Epithelial cell of prostate (primary cell): ENCODE results near the gene NFKB1.
A peak's percentile ranks its signal among the peaks of the same experiment; 100 is the strongest.
"Not testable (repeated sequence)": the region's sequence is repeated elsewhere in the genome, so short reads cannot be mapped to it uniquely, and the experiment has no call there.

ENCODE experiments used
- DNase-seq: peaks from one replicate; pipeline ENCODE4 v3.0.0-alpha.2; 2011; ENCODE audit warnings: low read depth, low spot score
- H3K27ac ChIP-seq: fragments of 450-650 bp; 2 replicates; pipeline ENCODE4 v1.5.1; 2017; ENCODE audit warnings: mild to moderate bottlenecking

Gene NFKB1

GRCh38 chr4:102560571-102561341, 59.6 kb downstream of the NFKB1 start:
- no peak for DNase-seq
- no peak overlapping the region for H3K27ac ChIP-seq

GRCh38 chr4:102563000-102563399, 61.8 kb downstream of the NFKB1 start:
- H3K27ac ChIP-seq, result no peak overlapping the region
- no peak for DNase-seq

GRCh38 chr4:102564399-102565059, 63.4 kb downstream of the NFKB1 start:
- H3K27ac ChIP-seq, result peak overlapping the region; percentile 38
- peak; percentile 33 for DNase-seq

- DNase-seq, result no peak
- H3K27ac ChIP-seq, result no peak overlapping the region
Measured at GRCh38 chr4:102565696-102566095, 64.5 kb downstream of the NFKB1 start.

GRCh38 chr4:102566426-102566825, 65.3 kb downstream of the NFKB1 start:
- no peak overlapping the region for H3K27ac ChIP-seq
- DNase-seq, result no peak

GRCh38 chr4:102567427-102567826, 66.3 kb downstream of the NFKB1 start:
- DNase-seq, result no peak
- H3K27ac ChIP-seq, result no peak overlapping the region

- peak overlapping the region; percentile 60 for H3K27ac ChIP-seq
Measured at GRCh38 chr4:102569200-102569599, 68.0 kb downstream of the NFKB1 start.

GRCh38 chr4:102570211-102570610, 69.1 kb downstream of the NFKB1 start:
- not testable (repeated sequence) for H3K27ac ChIP-seq, DNase-seq

More at GRCh38 chr4:102569200-102569599, 68.0 kb downstream of the NFKB1 start:
- peak; percentile 10 for DNase-seq

GRCh38 chr4:102572452-102572851, 71.3 kb downstream of the NFKB1 start:
- no peak for DNase-seq
- H3K27ac ChIP-seq, result no peak overlapping the region

GRCh38 chr4:102574317-102574716, 73.2 kb downstream of the NFKB1 start:
- no peak overlapping the region for H3K27ac ChIP-seq
- DNase-seq, result no peak

- no peak for DNase-seq
- peak overlapping the region; percentile 50 for H3K27ac ChIP-seq
Measured at GRCh38 chr4:102575369-102576129, 74.4 kb downstream of the NFKB1 start.

GRCh38 chr4:102578270-102578669, 77.1 kb downstream of the NFKB1 start:
- DNase-seq, result no peak
- no peak overlapping the region for H3K27ac ChIP-seq

- no peak for DNase-seq
- H3K27ac ChIP-seq, result no peak overlapping the region
Measured at GRCh38 chr4:102578819-102579218, 77.7 kb downstream of the NFKB1 start.

GRCh38 chr4:102579794-102580462, 78.8 kb downstream of the NFKB1 start:
- DNase-seq, result no peak
- no peak overlapping the region for H3K27ac ChIP-seq

- no peak for DNase-seq
- H3K27ac ChIP-seq, result no peak overlapping the region
Measured at GRCh38 chr4:102580463-102580842, 79.3 kb downstream of the NFKB1 start.

- no peak overlapping the region for H3K27ac ChIP-seq
Measured at GRCh38 chr4:102584091-102584490, 82.9 kb downstream of the NFKB1 start.

GRCh38 chr4:102585329-102585728, 84.2 kb downstream of the NFKB1 start:
- DNase-seq, result peak; percentile 14
- peak overlapping the region; percentile 29 for H3K27ac ChIP-seq

More at GRCh38 chr4:102584091-102584490, 82.9 kb downstream of the NFKB1 start:
- DNase-seq, result no peak

- H3K27ac ChIP-seq, result no peak overlapping the region
- no peak for DNase-seq
Measured at GRCh38 chr4:102586002-102586643, 85.0 kb downstream of the NFKB1 start.

- no peak for DNase-seq
- no peak overlapping the region for H3K27ac ChIP-seq
Measured at GRCh38 chr4:102586644-102587021, 85.5 kb downstream of the NFKB1 start.

- no peak overlapping the region for H3K27ac ChIP-seq
- no peak for DNase-seq
Measured at GRCh38 chr4:102589743-102590142, 88.6 kb downstream of the NFKB1 start.
